ENCODE results near the gene KCNJ4. TPM values are rescaled to one million over a fixed set of nuclear protein-coding genes. Genes with fewer than 3 reads are reported as not detected.
"Not testable (repeated sequence)": the region's sequence is repeated elsewhere in the genome, so short reads cannot be mapped to it uniquely, and the experiment has no call there.

KCNJ4 gene
- total RNA-seq, 2 donors from 2014 or later, result not detected

GRCh38 chr22:38412435-38413084, 42.4 kb downstream of the KCNJ4 start:
- Histone ChIP-seq H3K27ac (no peak overlapping the region), H3K4me3 (peak overlapping the region; percentile 64), H3K9me3 (no peaks in the 10 kb centered on the region), H3K27me3 (replicated peaks; ENCODE audit: insufficient read depth) (no peaks in the 10 kb centered on the region), H3K4me1 (ENCODE audit: control insufficient read depth in 1 of 2, low read depth in 2 of 2) (peaks cover 7 to 10% of the 10 kb centered on the region in 2 donors), H3K36me3 (no peaks in the 10 kb centered on the region)
- ATAC-seq (ENCODE audit: insufficient number of reproducible peaks, low FRiP score, low read depth), result no peak
- peak; percentile 81 for TF ChIP-seq CTCF (IDR thresholded peaks at IDR 0.05)
- DNase-seq (ENCODE audit: low spot score), result no peak

GRCh38 chr22:38411016-38411415, 44.0 kb downstream of the KCNJ4 start:
- H3K36me3 ChIP-seq, result no peaks in the 10 kb centered on the region
- no peak overlapping the region for H3K4me3 ChIP-seq
- no peaks in the 10 kb centered on the region for H3K27me3 ChIP-seq (replicated peaks; ENCODE audit: insufficient read depth)
- peaks cover 7 to 10% of the 10 kb centered on the region in 2 donors for H3K4me1 ChIP-seq (ENCODE audit: control insufficient read depth in 1 of 2, low read depth in 2 of 2)
- no peak overlapping the region for H3K27ac ChIP-seq
- DNase-seq (ENCODE audit: low spot score), result no peak
- no peaks in the 10 kb centered on the region for H3K9me3 ChIP-seq
- no peak for ATAC-seq (ENCODE audit: insufficient number of reproducible peaks, low FRiP score, low read depth)
- no peak for TF ChIP-seq CTCF (IDR thresholded peaks at IDR 0.05)

- ATAC-seq (ENCODE audit: insufficient number of reproducible peaks, low FRiP score, low read depth); DNase-seq (ENCODE audit: low spot score): not testable (repeated sequence)
Observed at GRCh38 chr22:38409916-38410315, 45.1 kb downstream of the KCNJ4 start.

GRCh38 chr22:38406617-38407016, 48.4 kb downstream of the KCNJ4 start:
- Histone ChIP-seq H3K4me3 (no peak overlapping the region), H3K9me3 (no peaks in the 10 kb centered on the region), H3K27me3 (replicated peaks; ENCODE audit: insufficient read depth) (no peaks in the 10 kb centered on the region), H3K36me3 (no peaks in the 10 kb centered on the region), H3K27ac (no peak overlapping the region), H3K4me1 (ENCODE audit: control insufficient read depth in 1 of 2, low read depth in 2 of 2) (no peaks in the 10 kb centered on the region)
- ATAC-seq (ENCODE audit: insufficient number of reproducible peaks, low FRiP score, low read depth), result no peak
- DNase-seq (ENCODE audit: low spot score), result no peak
- TF ChIP-seq CTCF (IDR thresholded peaks at IDR 0.05), result no peak

More at GRCh38 chr22:38409916-38410315, 45.1 kb downstream of the KCNJ4 start:
- H3K36me3 ChIP-seq; H3K4me3 ChIP-seq; H3K27me3 ChIP-seq (replicated peaks; ENCODE audit: insufficient read depth); H3K27ac ChIP-seq; H3K9me3 ChIP-seq; H3K4me1 ChIP-seq (ENCODE audit: control insufficient read depth in 1 of 2, low read depth in 2 of 2): not testable (repeated sequence)

- Histone ChIP-seq H3K36me3 (no peaks in the 10 kb centered on the region), H3K27me3 (replicated peaks; ENCODE audit: insufficient read depth) (no peaks in the 10 kb centered on the region), H3K4me1 (ENCODE audit: control insufficient read depth in 1 of 2, low read depth in 2 of 2) (peaks cover 0 to 2% of the 10 kb centered on the region in 2 donors), H3K27ac (no peak overlapping the region), H3K4me3 (no peak overlapping the region), H3K9me3 (no peaks in the 10 kb centered on the region)
- DNase-seq (ENCODE audit: low spot score) (no peak), ATAC-seq (ENCODE audit: insufficient number of reproducible peaks, low FRiP score, low read depth) (no peak)
- TF ChIP-seq CTCF (IDR thresholded peaks at IDR 0.05), result no peak
Observed at GRCh38 chr22:38404419-38404818, 50.6 kb downstream of the KCNJ4 start.

GRCh38 chr22:38403812-38404211, 51.2 kb downstream of the KCNJ4 start:
- TF ChIP-seq CTCF (IDR thresholded peaks at IDR 0.05), result no peak
- no peaks in the 10 kb centered on the region for H3K36me3 ChIP-seq
- no peaks in the 10 kb centered on the region for H3K9me3 ChIP-seq
- H3K27ac ChIP-seq, result no peak overlapping the region
- peaks cover 0 to 4% of the 10 kb centered on the region in 2 donors for H3K4me1 ChIP-seq (ENCODE audit: control insufficient read depth in 1 of 2, low read depth in 2 of 2)
- no peak overlapping the region for H3K4me3 ChIP-seq
- ATAC-seq (ENCODE audit: insufficient number of reproducible peaks, low FRiP score, low read depth), result no peak
- H3K27me3 ChIP-seq (replicated peaks; ENCODE audit: insufficient read depth), result no peaks in the 10 kb centered on the region
- DNase-seq (ENCODE audit: low spot score), result no peak

Measured in thoracic aorta (tissue), 2 donors.